ENCODE data around the gene GSTM3.
"Not testable (repeated sequence)": the region's sequence is repeated elsewhere in the genome, so short reads cannot be mapped to it uniquely, and the experiment has no call there.

Gene GSTM3

DNA sequence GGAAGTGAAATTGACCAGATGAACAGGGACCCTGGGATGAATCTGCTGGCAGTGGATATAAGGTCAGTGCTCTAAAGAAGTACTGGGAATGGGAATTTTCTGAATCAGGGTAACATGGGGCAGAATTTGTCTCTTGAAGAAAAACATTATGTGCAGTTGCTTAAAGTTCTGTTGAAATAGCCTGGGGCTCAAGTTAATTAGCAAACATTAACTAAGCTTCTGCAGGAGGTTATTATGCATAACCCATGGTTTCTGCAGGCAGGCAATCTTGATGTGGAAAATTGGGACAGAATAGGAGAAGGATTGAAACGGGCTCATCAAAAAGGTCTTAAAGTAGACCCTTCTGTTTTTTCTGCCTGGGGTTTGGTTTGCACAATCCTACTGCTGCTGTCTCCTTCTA, 14.8 kb downstream of the GSTM3 start:
- DNase-seq (ENCODE audit: low spot score), result no peak

- no peak for DNase-seq (ENCODE audit: low spot score)
Measured at GRCh38 chr1:109725510-109725909, 15.3 kb downstream of the GSTM3 start.

DNA sequence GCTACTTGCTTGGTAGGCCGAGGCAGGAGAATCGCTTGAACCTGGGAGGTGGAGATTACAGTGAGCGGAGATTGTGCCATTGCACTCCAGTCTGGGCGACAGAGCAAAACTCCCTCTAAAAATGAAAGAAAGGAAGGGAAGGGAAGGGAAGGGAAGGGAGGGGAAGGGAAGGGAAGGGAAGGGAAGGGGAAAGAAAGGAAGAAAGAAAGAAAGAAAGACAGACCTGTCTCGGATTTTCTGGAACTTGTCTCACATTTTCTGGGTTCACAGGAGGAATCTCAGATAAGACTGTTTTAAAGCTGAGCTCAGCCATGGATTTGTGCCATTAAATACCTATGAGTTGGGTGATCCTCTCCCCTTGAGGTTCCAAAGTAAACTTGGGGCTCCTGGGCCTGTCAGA, 15.9 kb downstream of the GSTM3 start:
- no peak for DNase-seq (ENCODE audit: low spot score)

DNA sequence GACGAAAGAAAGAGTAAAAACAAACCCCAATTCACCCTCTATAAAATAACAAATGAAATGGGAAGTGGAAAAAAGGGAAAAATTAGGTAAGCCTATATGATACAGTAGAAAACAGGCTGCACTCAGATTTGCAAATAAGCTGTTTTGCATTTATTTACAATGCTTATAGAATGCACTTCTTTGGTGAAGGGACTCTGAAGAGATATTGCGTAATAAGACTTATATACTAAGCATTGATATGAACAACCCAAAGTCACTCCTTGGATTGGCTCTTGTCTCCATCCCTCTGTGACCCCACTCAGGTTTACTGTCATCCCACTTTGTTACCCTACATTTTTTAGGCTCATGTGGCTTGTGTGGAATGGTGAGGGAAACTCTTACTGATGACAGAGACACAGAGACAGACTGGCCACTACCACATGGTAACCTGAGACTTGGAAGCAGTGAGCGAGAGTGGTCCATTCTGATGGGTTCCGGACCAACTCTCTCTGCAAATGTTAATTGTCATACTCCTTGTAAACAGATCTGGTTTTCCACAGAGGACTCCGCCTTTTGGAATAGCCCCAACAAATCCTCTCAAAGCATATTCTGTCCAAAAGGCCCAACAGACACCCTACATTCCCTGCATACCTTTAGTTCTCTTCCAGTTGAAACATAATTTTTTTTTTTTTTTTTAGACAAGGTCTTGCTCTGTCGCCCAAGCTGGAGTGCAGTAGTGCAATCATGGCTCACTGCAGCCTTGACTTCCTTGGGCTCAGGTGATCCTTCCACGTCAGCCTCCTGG, 17.7 kb downstream of the GSTM3 start:
- DNase-seq (ENCODE audit: low spot score), result peak; percentile 16

DNA sequence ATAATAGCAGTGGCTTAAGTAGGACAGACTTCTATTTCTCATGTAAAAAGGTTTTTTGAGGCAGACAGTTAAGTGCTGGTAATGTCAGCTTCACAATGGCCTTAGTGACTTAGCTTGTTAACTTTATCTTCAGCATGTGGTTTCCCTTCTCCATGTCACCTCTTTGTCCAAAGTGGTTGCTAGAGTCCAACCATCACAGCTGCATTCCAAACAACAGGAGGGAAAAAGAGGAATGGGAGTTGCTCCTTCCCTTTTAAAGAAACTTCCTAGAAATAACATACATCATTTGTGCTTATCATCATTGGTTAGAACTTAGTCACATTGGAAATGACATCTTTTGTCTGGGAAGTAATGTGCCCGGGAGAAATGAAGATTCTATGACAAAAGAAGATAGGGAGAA, 18.9 kb downstream of the GSTM3 start:
- DNase-seq (ENCODE audit: low spot score), result no peak

DNA sequence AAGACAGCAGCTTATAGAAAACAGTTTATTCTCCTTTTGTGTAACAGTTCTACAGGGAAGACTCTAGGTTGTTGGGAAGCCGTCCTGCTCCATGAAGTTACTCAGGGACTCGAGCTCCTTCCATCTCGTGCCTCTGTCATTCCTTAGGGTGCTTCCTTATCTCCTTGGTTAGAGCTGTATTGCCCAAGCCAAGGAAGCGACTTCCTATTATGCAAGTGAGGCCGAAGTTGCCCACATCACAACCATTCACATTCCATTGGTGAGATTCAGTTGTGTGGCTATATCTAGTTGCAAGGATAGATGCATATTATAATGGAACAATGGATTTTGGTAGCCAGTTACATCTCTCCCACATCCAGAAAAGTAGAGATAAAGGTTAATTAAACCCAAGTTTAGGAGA, 19.8 kb downstream of the GSTM3 start:
- DNase-seq (ENCODE audit: low spot score), result no peak

- DNase-seq (ENCODE audit: low spot score), result peak; percentile 44
Measured at GRCh38 chr1:109719337-109719837, 21.5 kb downstream of the GSTM3 start.

DNA sequence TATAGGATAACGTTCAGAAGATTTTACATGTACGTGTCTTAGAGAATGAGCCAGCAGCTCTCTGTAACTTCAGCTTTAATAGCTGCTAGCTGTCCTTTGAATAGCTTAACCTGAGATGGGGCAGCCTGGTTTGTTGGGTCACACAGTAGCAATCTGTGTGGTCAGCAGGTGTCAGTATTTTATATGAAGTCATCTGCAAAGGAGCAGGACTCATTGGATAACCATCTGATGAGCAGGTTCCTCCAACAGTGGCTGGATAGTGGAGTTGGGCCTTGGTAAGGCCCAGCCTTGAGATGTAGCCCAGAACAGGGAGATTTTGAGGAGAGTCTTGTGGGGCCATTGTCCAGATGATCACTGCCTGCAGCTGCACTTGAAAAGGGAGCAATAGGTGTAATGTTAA, 22.3 kb downstream of the GSTM3 start:
- no peak for DNase-seq (ENCODE audit: low spot score)

GRCh38 chr1:109717729-109718128, 23.1 kb downstream of the GSTM3 start:
- no peak for DNase-seq (ENCODE audit: low spot score)

DNA sequence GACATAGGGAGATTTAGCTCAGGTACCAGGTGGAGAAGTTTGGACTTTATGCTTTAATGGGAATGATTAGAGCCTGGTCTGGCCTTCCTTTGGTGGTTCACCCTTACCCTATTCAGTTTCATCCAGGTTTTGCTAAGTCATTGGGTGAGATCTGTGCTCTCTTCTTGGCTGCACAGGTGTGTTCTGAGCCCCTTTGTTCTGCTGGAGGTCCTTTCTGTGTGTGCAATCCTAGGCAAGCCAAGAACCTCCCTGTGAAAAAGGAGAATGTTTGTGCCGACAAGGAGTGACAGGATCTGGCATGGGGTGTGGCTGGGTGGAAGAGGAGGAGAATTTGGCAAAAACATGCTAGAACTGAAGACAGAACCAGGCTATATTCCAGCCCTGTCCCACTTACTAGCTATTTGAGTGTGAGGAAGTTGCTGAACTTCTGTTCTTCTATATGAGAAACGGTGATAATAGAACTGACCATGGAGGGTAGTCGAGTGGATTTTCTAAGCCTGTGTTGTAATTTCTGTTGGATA, 24.2 kb downstream of the GSTM3 start:
- no peak for DNase-seq (ENCODE audit: low spot score)

DNA sequence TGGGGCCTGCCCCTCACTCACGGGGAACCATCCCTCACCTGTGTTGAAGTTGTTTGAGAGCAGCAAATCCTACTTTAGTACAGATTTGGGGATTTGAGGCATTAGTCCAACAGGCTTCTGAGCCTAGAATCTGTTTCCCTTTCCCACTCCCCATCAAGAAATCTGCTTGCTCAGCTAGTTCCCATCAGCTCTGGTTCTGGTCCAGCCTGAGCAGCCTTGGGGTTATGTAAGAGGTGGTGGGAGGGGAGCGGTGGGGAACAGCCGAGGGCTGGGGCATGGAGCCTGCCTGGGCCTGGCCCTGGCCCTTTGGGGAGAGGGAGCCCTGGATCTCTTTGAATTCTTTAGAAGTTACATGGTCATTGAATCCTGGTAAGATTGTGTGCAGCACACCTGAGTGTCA, 24.7 kb downstream of the GSTM3 start:
- DNase-seq (ENCODE audit: low spot score), result no peak

GRCh38 chr1:109714661-109715372, 26.0 kb downstream of the GSTM3 start:
- no peak for DNase-seq (ENCODE audit: low spot score)

DNA sequence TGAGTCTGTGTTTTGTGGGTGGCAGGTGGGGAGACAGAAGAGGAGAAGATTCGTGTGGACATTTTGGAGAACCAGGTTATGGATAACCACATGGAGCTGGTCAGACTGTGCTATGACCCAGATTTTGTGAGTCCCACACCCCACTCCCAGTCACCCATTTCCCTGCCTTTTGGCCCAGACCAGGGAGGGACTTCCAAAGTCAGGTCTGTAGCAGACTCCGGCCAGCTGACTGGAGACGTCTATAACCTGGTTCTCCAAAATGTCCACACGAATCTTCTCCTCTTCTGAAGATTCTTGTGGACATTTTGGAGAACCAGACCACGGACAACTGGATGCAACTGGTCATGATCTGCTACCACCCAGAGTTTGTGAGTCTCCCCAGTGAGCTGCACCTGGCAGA, 27.2 kb downstream of the GSTM3 start:
- DNase-seq (ENCODE audit: low spot score), result no peak

GRCh38 chr1:109712321-109712864, 28.4 kb downstream of the GSTM3 start:
- DNase-seq (ENCODE audit: low spot score), result no peak

DNA sequence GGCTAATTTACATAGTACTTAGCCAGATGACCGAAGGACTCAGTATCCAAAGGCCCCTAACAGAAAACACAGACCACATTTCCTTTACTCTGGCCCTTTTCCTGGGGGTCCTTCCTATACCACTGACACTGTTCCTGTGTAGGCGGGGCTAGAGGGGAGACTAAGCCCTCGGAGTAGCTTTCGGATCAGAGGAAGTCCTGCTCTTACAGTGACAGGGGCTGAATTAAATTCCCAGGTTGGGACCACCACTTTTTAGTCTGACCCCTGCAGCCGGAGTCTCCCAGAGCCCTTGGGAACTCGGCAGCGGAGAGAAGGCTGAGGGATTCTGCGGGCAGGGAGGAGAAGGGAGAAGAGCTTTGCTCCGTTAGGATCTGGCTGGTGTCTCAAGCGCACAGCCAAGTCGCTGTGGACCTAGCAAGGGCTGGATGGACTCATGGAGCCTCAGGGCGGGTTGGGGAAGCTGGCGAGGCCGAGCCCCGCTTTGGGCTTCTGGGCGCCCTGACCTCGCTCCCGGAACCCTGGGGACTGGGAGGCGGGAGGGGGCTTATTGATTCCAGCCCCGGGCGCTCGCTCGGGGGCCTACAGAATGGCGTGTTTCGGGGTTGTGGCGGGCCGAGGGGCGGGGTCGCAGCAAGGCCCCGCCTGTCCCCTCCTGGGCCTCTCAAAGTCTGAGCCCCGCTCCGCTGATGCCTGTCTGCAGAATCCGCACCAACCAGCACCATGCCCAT, 29.1 kb downstream of the GSTM3 start, which contains the start of gene GSTM5:
Gene GSTM5, plus strand, starts transcription at position 659 of the 728 bp plus-strand sequence. Its CDS starts 62 bp downstream, at position 721.
- not testable (repeated sequence) for DNase-seq (ENCODE audit: low spot score)

- not testable (repeated sequence) for DNase-seq (ENCODE audit: low spot score)
Measured at GRCh38 chr1:109709822-109710221, 31.0 kb downstream of the GSTM3 start.

GRCh38 chr1:109708949-109709348, 31.9 kb downstream of the GSTM3 start:
- DNase-seq (ENCODE audit: low spot score), result not testable (repeated sequence)

- no peak for DNase-seq (ENCODE audit: low spot score)
Measured at GRCh38 chr1:109705411-109705810, 35.4 kb downstream of the GSTM3 start.

GRCh38 chr1:109704173-109704572, 36.7 kb downstream of the GSTM3 start:
- no peak for DNase-seq (ENCODE audit: low spot score)

DNA sequence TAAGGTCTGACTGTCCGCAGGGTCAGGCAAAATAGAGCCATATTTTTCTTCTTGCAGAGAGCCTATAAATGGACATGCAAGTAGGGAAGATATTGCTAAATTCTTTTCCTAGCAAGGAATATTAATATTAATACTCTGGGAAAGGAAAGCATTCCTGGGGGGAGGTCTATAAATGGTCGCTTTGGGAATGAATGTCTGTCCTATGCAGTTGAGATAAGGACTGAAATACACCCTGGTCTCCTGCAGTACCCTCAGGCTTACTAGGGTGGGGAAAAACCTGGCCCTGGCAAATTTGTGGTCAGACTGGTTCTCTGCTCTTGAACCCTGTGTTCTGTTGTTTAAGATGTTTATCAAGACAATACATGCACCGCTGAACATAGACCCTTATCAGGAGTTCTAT, 37.9 kb downstream of the GSTM3 start:
- not testable (repeated sequence) for DNase-seq (ENCODE audit: low spot score)

- DNase-seq (ENCODE audit: low spot score), result not testable (repeated sequence)
Measured at GRCh38 chr1:109697861-109698260, 43.0 kb downstream of the GSTM3 start.

DNA sequence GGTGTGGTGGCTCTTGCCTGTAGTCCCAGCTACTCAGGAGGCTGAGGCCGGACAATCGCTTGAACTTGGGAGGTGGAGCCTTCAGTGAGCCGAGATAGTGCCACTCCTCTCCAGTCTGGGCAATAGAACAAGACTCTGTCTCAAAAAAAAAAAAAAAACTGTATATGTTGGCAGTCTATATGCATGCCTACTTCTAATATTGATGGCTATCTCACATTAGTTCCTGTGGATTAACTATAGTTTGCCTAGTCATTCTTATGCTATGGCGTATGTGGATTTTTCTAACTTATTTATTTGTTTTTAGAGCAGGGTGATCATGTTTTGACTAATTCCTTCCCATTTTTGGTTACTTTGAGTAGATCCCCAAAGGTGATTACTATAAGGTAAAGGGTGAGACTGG, 43.8 kb downstream of the GSTM3 start:
- DNase-seq (ENCODE audit: low spot score), result no peak
